ENCODE measurements around the gene KIAA1217.

GRCh38 chr10:24215603-24216002 lies 6.7 kb downstream of the KIAA1217 start:
- TF ChIP-seq CTCF (IDR thresholded peaks at IDR 0.05; ENCODE audit: insufficient read depth, low read length, poor library complexity, severe bottlenecking) (no peak), EZH2phosphoT487 (conservative IDR thresholded peaks at IDR 0.05; ENCODE audit: low read length) (no peak)
